HepG2 (cell line): ENCODE measurements around the gene IL18R1. TPM values are rescaled to one million over a fixed set of nuclear protein-coding genes. Genes with fewer than 3 reads are reported as not detected.

Source experiments
- ARNTL ChIP-seq: sonication (generic); formaldehyde crosslinking; IDR thresholded peaks from 2 replicates; pipeline ENCODE4 v1.4.0; 2020; ENCODE audit warnings: mild to moderate bottlenecking, missing genetic modification reagents
- BORCS8-MEF2B ChIP-seq: sonication (generic); formaldehyde crosslinking; IDR thresholded peaks from 2 replicates; pipeline ENCODE4 v1.8.0; 2022; ENCODE audit warnings: mild to moderate bottlenecking, missing genetic modification reagents
- CBX2 ChIP-seq, 2 experiments: fragments of 200-600 bp in 1 of 2; sonication (generic); formaldehyde crosslinking in 1 of 2; IDR thresholded peaks; 2 replicates each; pipeline versions ENCODE4 v1.7.0 to v1.8.1; 2018 to 2022; ENCODE audit warnings: low read depth in 2 of 2, low read length in 1 of 2, mild to moderate bottlenecking in 1 of 2, missing genetic modification reagents in 1 of 2
- CEBPB ChIP-seq: IDR thresholded peaks from 2 replicates; pipeline ENCODE4 v1.6.1; 2011; ENCODE audit warnings: low read depth, low read length, improper control_type of control experiment, borderline replicate concordance
- GRHL1 ChIP-seq: sonication (generic); formaldehyde crosslinking; conservative IDR thresholded peaks from 2 replicates; pipeline ENCODE4 v1.8.0; 2022; ENCODE audit warnings: missing genetic modification reagents
- IRF9 ChIP-seq: sonication (generic); formaldehyde crosslinking; IDR thresholded peaks from 2 replicates; pipeline ENCODE4 v1.8.0; 2022; ENCODE audit warnings: missing genetic modification reagents, mild to moderate bottlenecking, borderline replicate concordance
- MIXL1 ChIP-seq: IDR thresholded peaks from 2 replicates; pipeline ENCODE4 v1.6.1; 2016
- NFIC ChIP-seq: IDR thresholded peaks from 2 replicates; pipeline ENCODE4 v1.6.1; 2012; ENCODE audit warnings: mild to moderate bottlenecking, low read length, inconsistent platforms
- SALL2 ChIP-seq: sonication (generic); formaldehyde crosslinking; IDR thresholded peaks from 2 replicates; pipeline ENCODE4 v1.8.1; 2023; ENCODE audit warnings: mild to moderate bottlenecking, missing genetic modification reagents, inconsistent platforms
- TIGD3 ChIP-seq: sonication (generic); formaldehyde crosslinking; IDR thresholded peaks from 2 replicates; pipeline ENCODE4 v1.5.1; 2020; ENCODE audit warnings: mild to moderate bottlenecking, missing genetic modification reagents, borderline replicate concordance
- TRIM22 ChIP-seq: fragments of 450-650 bp; IDR thresholded peaks from 2 replicates; pipeline ENCODE4 v1.6.1; 2017
- ZBTB8A ChIP-seq: sonication (generic); formaldehyde crosslinking; IDR thresholded peaks from 2 replicates; pipeline ENCODE4 v1.4.0; 2020; ENCODE audit warnings: mild to moderate bottlenecking, low read depth, missing genetic modification reagents, borderline replicate concordance
- ZFP1 ChIP-seq: IDR thresholded peaks from 2 replicates; pipeline ENCODE4 v1.6.1; 2016
- ZNF362 ChIP-seq: sonication (generic); formaldehyde crosslinking; IDR thresholded peaks from 2 replicates; pipeline ENCODE4 v1.4.0; 2020; ENCODE audit warnings: missing genetic modification reagents, mild to moderate bottlenecking, borderline replicate concordance
- ZNF512B ChIP-seq: sonication (generic); formaldehyde crosslinking; IDR thresholded peaks from 2 replicates; pipeline ENCODE4 v1.5.1; 2020; ENCODE audit warnings: missing genetic modification reagents, mild to moderate bottlenecking, borderline replicate concordance
- ZNF530 ChIP-seq: sonication (generic); formaldehyde crosslinking; IDR thresholded peaks from 2 replicates; pipeline ENCODE4 v1.5.0; 2020; ENCODE audit warnings: low read depth, mild to moderate bottlenecking, missing genetic modification reagents
- polyA plus RNA-seq, 8 experiments: library from polyadenylated mRNA; depleted of rRNA in 3 of 8; stranded (reverse) in 7 of 8; unstranded in 1 of 8; fragments of >200 nt; fragmentation: Illumina TruSeq in 4 of 8; extraction: Trizol in 4 of 8; gene quantifications; 2 replicates each; pipeline versions ENCODE4 v1.2.1 to v1.2.3, GENCODE V29; 2011 to 2016; ENCODE audit warnings: low read depth in 4 of 8, missing spikeins in 1 of 8, mixed read lengths in 1 of 8; ENCODE audit not compliant: insufficient read depth in 1 of 8
- total RNA-seq, 5 experiments: library from RNA; depleted of rRNA; stranded (reverse); fragments of >200 nt; fragmentation: Illumina TruSeq; extraction: Trizol; gene quantifications; 2 replicates each; pipeline ENCODE4 v1.2.3, GENCODE V29; 2016; ENCODE audit warnings: low read depth in 1 of 5

Gene IL18R1
- total and polyA plus RNA-seq, 2 of the 13 experiments (the other 11 are each of a cell fraction or from before 2014, with no cell fraction given): 0.01 to 0.04 TPM

- peak; percentile 68; the same call in 1 of the 2 replicates for TF ChIP-seq BORCS8-MEF2B (CRISPR knock-in tag)
- no peak for TF ChIP-seq GRHL1
- TF ChIP-seq ZNF362: no peak
- no peak for TF ChIP-seq ZNF530 (CRISPR knock-in tag)
- TF ChIP-seq SALL2: peak; percentile 51; the same call in 1 of the 2 replicates
- no peak for TF ChIP-seq NFIC
- no peak for TF ChIP-seq TIGD3
- TF ChIP-seq ARNTL (CRISPR knock-in tag): no peak; the same call in 1 of the 2 replicates
- TF ChIP-seq ZNF512B: peak; percentile 83
- TF ChIP-seq MIXL1 (CRISPR knock-in tag): no peak
- no peak for TF ChIP-seq CEBPB
- no peak for TF ChIP-seq TRIM22
- TF ChIP-seq IRF9 (CRISPR knock-in tag): peak; percentile 72; the same call in 1 of the 2 replicates
- no peak; the same call in 1 of the 2 replicates for TF ChIP-seq CBX2 (IDR thresholded peaks at IDR 0.05; ENCODE audit: low read depth, low read length)
- TF ChIP-seq CBX2 (CRISPR knock-in tag; IDR thresholded peaks at IDR 0.05; ENCODE audit: low read depth): no peak; the same call in 1 of the 2 replicates
- no peak for TF ChIP-seq ZBTB8A (CRISPR knock-in tag)
- TF ChIP-seq ZFP1: no peak
Observed at GRCh38 chr2:102355526-102356380, at the start of gene IL18R1 (continued).
